ENCODE measurements around the gene PABPN1L. TPM values are rescaled to one million over a fixed set of nuclear protein-coding genes. Genes with fewer than 3 reads are reported as not detected.

The PABPN1L gene
- total and polyA plus RNA-seq, 10 of the 15 experiments (the other 5 are each of a cell fraction or from before 2014, with no cell fraction given), result not detected

DNA sequence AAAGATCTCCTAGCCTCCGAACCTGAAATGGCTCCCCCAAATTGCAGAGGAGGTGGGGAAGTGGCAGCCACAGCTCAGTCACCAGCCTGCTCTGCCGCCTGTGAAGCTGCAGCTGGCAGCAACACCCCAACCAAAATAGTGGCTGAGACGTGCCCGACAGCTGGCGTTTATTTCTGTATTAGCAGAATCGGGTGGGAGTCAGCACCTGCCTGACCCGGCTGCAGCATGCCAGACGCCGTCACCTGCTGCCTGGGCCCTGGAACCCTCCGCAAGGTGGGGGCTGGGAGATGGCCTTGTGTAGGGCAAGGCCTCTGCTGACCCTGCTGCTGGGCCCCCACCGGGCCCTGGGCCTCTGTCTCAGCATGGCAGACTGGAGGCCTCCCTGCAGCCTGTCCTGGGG, 17.5 kb upstream of the PABPN1L start:
- intact Hi-C loops (cut with micrococcal nuclease; ENCODE audit: unreplicated experiment) (no loop called here), in situ Hi-C loops (cut with MboI) (no loop called here)
- no peak for TF ChIP-seq RFX5 (IDR thresholded peaks at IDR 0.05; ENCODE audit: low read depth, low read length)
- TF ChIP-seq KLF5 (IDR thresholded peaks at IDR 0.05; ENCODE audit: partially characterized antibody), result no peak
- no peak for TF ChIP-seq DPF2 (IDR thresholded peaks at IDR 0.05)
- no peak for TF ChIP-seq MEF2B (IDR thresholded peaks at IDR 0.05; ENCODE audit: partially characterized antibody, poor library complexity, severe bottlenecking)
- no peak for TF ChIP-seq LARP7 (IDR thresholded peaks at IDR 0.05)
- TF ChIP-seq WRNIP1 (IDR thresholded peaks at IDR 0.05; ENCODE audit: borderline replicate concordance, low read depth, low read length), result no peak
- no peak for TF ChIP-seq SP1 (IDR thresholded peaks at IDR 0.05; ENCODE audit: low read depth, low read length)
- no peak for TF ChIP-seq MYC (IDR thresholded peaks at IDR 0.05; ENCODE audit: insufficient read depth, insufficient read length, insufficient replicate concordance, low read length, severe bottlenecking)
- TF ChIP-seq MXI1 (IDR thresholded peaks at IDR 0.05; ENCODE audit: low read depth, low read length), result no peak
- TF ChIP-seq SREBF2 (IDR thresholded peaks at IDR 0.05; ENCODE audit: low read length), result no peak
- TF ChIP-seq, protein P1, sequence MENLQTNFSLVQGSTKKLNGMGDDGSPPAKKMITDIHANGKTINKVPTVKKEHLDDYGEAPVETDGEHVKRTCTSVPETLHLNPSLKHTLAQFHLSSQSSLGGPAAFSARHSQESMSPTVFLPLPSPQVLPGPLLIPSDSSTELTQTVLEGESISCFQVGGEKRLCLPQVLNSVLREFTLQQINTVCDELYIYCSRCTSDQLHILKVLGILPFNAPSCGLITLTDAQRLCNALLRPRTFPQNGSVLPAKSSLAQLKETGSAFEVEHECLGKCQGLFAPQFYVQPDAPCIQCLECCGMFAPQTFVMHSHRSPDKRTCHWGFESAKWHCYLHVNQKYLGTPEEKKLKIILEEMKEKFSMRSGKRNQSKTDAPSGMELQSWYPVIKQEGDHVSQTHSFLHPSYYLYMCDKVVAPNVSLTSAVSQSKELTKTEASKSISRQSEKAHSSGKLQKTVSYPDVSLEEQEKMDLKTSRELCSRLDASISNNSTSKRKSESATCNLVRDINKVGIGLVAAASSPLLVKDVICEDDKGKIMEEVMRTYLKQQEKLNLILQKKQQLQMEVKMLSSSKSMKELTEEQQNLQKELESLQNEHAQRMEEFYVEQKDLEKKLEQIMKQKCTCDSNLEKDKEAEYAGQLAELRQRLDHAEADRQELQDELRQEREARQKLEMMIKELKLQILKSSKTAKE (IDR thresholded peaks at IDR 0.05; ENCODE audit: low read depth, poor library complexity, severe bottlenecking), result no peak
- TF ChIP-seq NR2C2 (IDR thresholded peaks at IDR 0.05; ENCODE audit: borderline replicate concordance, control insufficient read depth, insufficient read length, low read depth), result no peak
- no peak for TF ChIP-seq FOXK2 (IDR thresholded peaks at IDR 0.05)
- TF ChIP-seq, protein P2, sequence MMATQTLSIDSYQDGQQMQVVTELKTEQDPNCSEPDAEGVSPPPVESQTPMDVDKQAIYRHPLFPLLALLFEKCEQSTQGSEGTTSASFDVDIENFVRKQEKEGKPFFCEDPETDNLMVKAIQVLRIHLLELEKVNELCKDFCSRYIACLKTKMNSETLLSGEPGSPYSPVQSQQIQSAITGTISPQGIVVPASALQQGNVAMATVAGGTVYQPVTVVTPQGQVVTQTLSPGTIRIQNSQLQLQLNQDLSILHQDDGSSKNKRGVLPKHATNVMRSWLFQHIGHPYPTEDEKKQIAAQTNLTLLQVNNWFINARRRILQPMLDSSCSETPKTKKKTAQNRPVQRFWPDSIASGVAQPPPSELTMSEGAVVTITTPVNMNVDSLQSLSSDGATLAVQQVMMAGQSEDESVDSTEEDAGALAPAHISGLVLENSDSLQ (IDR thresholded peaks at IDR 0.05), result no peak
- no peak for TF ChIP-seq STAT3 (IDR thresholded peaks at IDR 0.05; ENCODE audit: low read depth, low read length)
- TF ChIP-seq KDM1A (IDR thresholded peaks at IDR 0.05; ENCODE audit: borderline replicate concordance), result no peak
- TF ChIP-seq GABPA (IDR thresholded peaks at IDR 0.05; ENCODE audit: low read depth), result no peak
- Histone ChIP-seq H3K4me1 (ENCODE audit: control insufficient read depth, insufficient read depth, low read length) (no peaks in the 10 kb centered on the region), H3K4me3 (no peak overlapping the region), H4K20me1 (ENCODE audit: control insufficient read depth, insufficient read depth) (no peaks in the 10 kb centered on the region), H3K79me2 (ENCODE audit: control insufficient read depth, insufficient read depth, low read length) (no peaks in the 10 kb centered on the region), H3K27ac (ENCODE audit: control insufficient read depth, insufficient read depth) (no peak overlapping the region), H3K36me3 (ENCODE audit: control insufficient read depth in 2 of 2, insufficient read depth in 2 of 2, low read length in 1 of 2) (peaks cover 2 to 4% of the 10 kb centered on the region in 2 experiments; a peak in 3 of 4 replicates), H2AFZ (ENCODE audit: control insufficient read depth, low read depth, low read length) (no peak overlapping the region), H3K27me3 (replicated peaks in 1 of 2; ENCODE audit: control insufficient read depth in 2 of 2, insufficient read depth in 2 of 2, low read length in 1 of 2) (no peaks in the 10 kb centered on the region), H3K9ac (ENCODE audit: control insufficient read depth, insufficient read depth, low read length) (no peak overlapping the region), H3K9me3 (replicated peaks; ENCODE audit: control insufficient read depth, insufficient read depth, low read length) (no peaks in the 10 kb centered on the region), H3K4me2 (ENCODE audit: control insufficient read depth, insufficient read depth) (no peak overlapping the region)
- no peak for FAIRE-seq
- no TSS peak for BruUV-seq (replicated peaks)
- SMC1A ChIA-PET (ENCODE audit: uncharacterized antibody, unreplicated experiment), result no interaction called here
- CTCF ChIA-PET, result no interaction called here
- POLR2A ChIA-PET, result no interaction called here
- WGBS (ENCODE audit: insufficient coverage, insufficient replicate concordance, low lambda C conversion rate, missing lambda C conversion rate), result 95% methylated on average over 11 of the region's 11 CpGs
- DNase-seq (ENCODE audit: low read depth, low spot score), result no peak
- RAD21 ChIA-PET (ENCODE audit: unreplicated experiment), result no interaction called here
- no peak for ATAC-seq
